Putamen (tissue), 1 donor: ENCODE data around the gene CFAP43.
A peak's percentile ranks its signal among the peaks of the same experiment; 100 is the strongest.

Source experiments
- DNase-seq: peaks from one replicate; pipeline ENCODE4 v3.0.0-alpha.2; 2016; ENCODE audit warnings: low spot score

Gene CFAP43

GRCh38 chr10:104142081-104142480 is 90.1 kb downstream of the CFAP43 start:
- no peak for DNase-seq

GRCh38 chr10:104139221-104139620 is 92.9 kb downstream of the CFAP43 start:
- no peak for DNase-seq

GRCh38 chr10:104138131-104138530 is 94.0 kb downstream of the CFAP43 start:
- no peak for DNase-seq

- DNase-seq, result no peak
Observed at GRCh38 chr10:104130041-104130440, 102.1 kb downstream of the CFAP43 start.

GRCh38 chr10:104128214-104128613 is 104.0 kb downstream of the CFAP43 start:
- DNase-seq, result no peak

- DNase-seq, result no peak
Observed at GRCh38 chr10:104127411-104127810, 104.8 kb downstream of the CFAP43 start.

GRCh38 chr10:104123397-104123796 is 108.8 kb downstream of the CFAP43 start:
- peak; percentile 25 for DNase-seq

GRCh38 chr10:104122225-104123107 is 109.7 kb downstream of the CFAP43 start:
- DNase-seq, result no peak

GRCh38 chr10:104121485-104122224 is 110.5 kb downstream of the CFAP43 start, which contains the start of gene SFR1:
SFR1 (plus strand) TSS chr10:104122171; CDS start chr10:104122184, 13 bp downstream.
- peak; percentile 99 for DNase-seq

- DNase-seq, result peak; percentile 79
Observed at GRCh38 chr10:104120903-104121484, 111.2 kb downstream of the CFAP43 start.

GRCh38 chr10:104120512-104120902 is 111.7 kb downstream of the CFAP43 start:
- no peak for DNase-seq

- DNase-seq, result no peak
Observed at GRCh38 chr10:104119996-104120395, 112.2 kb downstream of the CFAP43 start.

- DNase-seq, result peak; percentile 73
Observed at GRCh38 chr10:104117839-104118323, 114.3 kb downstream of the CFAP43 start.

- no peak for DNase-seq
Observed at GRCh38 chr10:104113376-104113956, 118.7 kb downstream of the CFAP43 start.

GRCh38 chr10:104109908-104110662 is 122.1 kb downstream of the CFAP43 start:
- DNase-seq, result no peak

GRCh38 chr10:104104926-104105325 is 127.2 kb downstream of the CFAP43 start:
- no peak for DNase-seq

GRCh38 chr10:104104418-104104817 is 127.7 kb downstream of the CFAP43 start:
- DNase-seq, result no peak

GRCh38 chr10:104103956-104104355 is 128.2 kb downstream of the CFAP43 start:
- DNase-seq, result no peak

- no peak for DNase-seq
Observed at GRCh38 chr10:104101902-104102301, 130.3 kb downstream of the CFAP43 start.

GRCh38 chr10:104100795-104101194 is 131.4 kb downstream of the CFAP43 start:
- no peak for DNase-seq

GRCh38 chr10:104099941-104100340 is 132.2 kb downstream of the CFAP43 start:
- DNase-seq, result no peak
